GM19468 (cell line): ENCODE measurements around the gene OLFM1.

Experiments used
- ATAC-seq: cut with Tn5 transposase; IDR thresholded peaks from one replicate; pipeline ENCODE4 v1.9.1; 2021; ENCODE audit warnings: mild to moderate bottlenecking, moderate library complexity, moderate number of reproducible peaks; ENCODE audit not compliant: unreplicated experiment; ENCODE audit errors: extremely low read depth

The OLFM1 gene

GRCh38 chr9:135165003-135165711 lies 77.7 kb downstream of the OLFM1 start:
- no peak for ATAC-seq

- no peak for ATAC-seq
Measured at GRCh38 chr9:135165756-135166519, 78.5 kb downstream of the OLFM1 start.

- ATAC-seq: no peak
Measured at GRCh38 chr9:135166565-135166964, 79.1 kb downstream of the OLFM1 start.

GRCh38 chr9:135167356-135167755 lies 79.9 kb downstream of the OLFM1 start:
- ATAC-seq: no peak

GRCh38 chr9:135167849-135168655 lies 80.6 kb downstream of the OLFM1 start:
- ATAC-seq: no peak

GRCh38 chr9:135169709-135170226 lies 82.3 kb downstream of the OLFM1 start:
- ATAC-seq: no peak

- no peak for ATAC-seq
Measured at GRCh38 chr9:135170535-135170934, 83.1 kb downstream of the OLFM1 start.
